AG04449 (cell line): ENCODE data around the gene GAS1.

ENCODE experiments used
- CTCF ChIA-PET: fragments of 350-600 bp; formaldehyde crosslinking; extraction: SDS; loops from one replicate; lab custom pipeline; 2021; ENCODE audit warnings: antibody characterized with exemption; lab: Yijun Ruan, JAX
- POLR2A ChIA-PET: fragments of 400-600, 350-600 bp; formaldehyde crosslinking; extraction: SDS; loops from one replicate; lab custom pipeline; 2020; ENCODE audit warnings: antibody characterized with exemption, inconsistent platforms; lab: Yijun Ruan, JAX
- DNase-seq: peaks from one replicate; pipeline ENCODE4 v3.0.0-alpha.2; 2010; ENCODE audit warnings: low read depth, low spot score
- H3K4me3 ChIP-seq: 2 replicates; pipeline ENCODE4 v1.5.1; 2011; ENCODE audit warnings: low read depth, mild to moderate bottlenecking, control low read depth, low read length
- CTCF ChIP-seq: IDR thresholded peaks from one replicate; pipeline ENCODE4 v1.5.1; 2011; ENCODE audit warnings: mild to moderate bottlenecking, moderate library complexity, low read length, control low read depth, inconsistent platforms; ENCODE audit not compliant: insufficient read depth; ENCODE audit errors: missing control alignments

GAS1 gene

GRCh38 chr9:86946201-86947145, 833 bp downstream of the GAS1 start:
- TF ChIP-seq CTCF = peak; percentile 42
- CTCF ChIA-PET = interaction anchor here (0.8 to 5.3 kb wide), 17 partner anchors 10 to 532 kb away, joined by 3 to 66 read pairs (median 6); no protein-coding TSS in a partner anchor
- DNase-seq = no peak
- peak overlapping the region; percentile 94 for H3K4me3 ChIP-seq
- POLR2A ChIA-PET = interaction anchor here (0.7 to 3.1 kb wide), 10 partner anchors 21 to 360 kb away, joined by 3 to 13 read pairs (median 4); no protein-coding TSS in a partner anchor

- H3K4me3 ChIP-seq = peak overlapping the region; percentile 94
- ChIA-PET CTCF (interaction anchor here (0.8 to 5.3 kb wide), 15 partner anchors 10 to 531 kb away, joined by 3 to 66 read pairs (median 5); no protein-coding TSS in a partner anchor), POLR2A (interaction anchor here (1.1 to 3.1 kb wide), 5 partner anchors 38 to 360 kb away, joined by 3 to 13 read pairs (median 6); no protein-coding TSS in a partner anchor)
- peak; percentile 14 for TF ChIP-seq CTCF
- no peak for DNase-seq
These were observed 1.5 kb downstream of the GAS1 start for GRCh38 chr9:86945728-86946200.

GRCh38 chr9:86944796-86945727, 2.2 kb downstream of the GAS1 start:
- no peak for TF ChIP-seq CTCF
- DNase-seq = no peak
- ChIA-PET POLR2A (interaction anchor here (0.5 to 3.1 kb wide), 3 partner anchors 336 to 345 kb away, joined by 3 to 13 read pairs (median 12); no protein-coding TSS in a partner anchor), CTCF (interaction anchor here (0.6 to 5.3 kb wide), 8 partner anchors 9 to 530 kb away, joined by 3 to 60 read pairs (median 6); no protein-coding TSS in a partner anchor)
- peak overlapping the region; percentile 94 for H3K4me3 ChIP-seq

GRCh38 chr9:86943201-86944113, 3.8 kb downstream of the GAS1 start:
- POLR2A ChIA-PET = interaction anchor here (0.5 kb wide), 1 partner anchor 525 kb away, joined by 3 read pairs; no protein-coding TSS in a partner anchor
- CTCF ChIA-PET = interaction anchor here (1.0 to 1.6 kb wide), 7 partner anchors 9 to 510 kb away, joined by 3 to 12 read pairs (median 4); no protein-coding TSS in a partner anchor
- DNase-seq = no peak
- H3K4me3 ChIP-seq = peak overlapping the region; percentile 94
- TF ChIP-seq CTCF = no peak
